GM19467 (cell line): ENCODE data around the gene ATP6AP2.

Source experiments
- ATAC-seq: cut with Tn5 transposase; IDR thresholded peaks from one replicate; pipeline ENCODE4 v1.9.1; 2021; ENCODE audit warnings: mild to moderate bottlenecking, moderate library complexity; ENCODE audit not compliant: unreplicated experiment

Gene ATP6AP2

GRCh38 chrX:40637687-40638086 is 56.9 kb downstream of the ATP6AP2 start:
- no peak for ATAC-seq

GRCh38 chrX:40644176-40644575 is 63.4 kb downstream of the ATP6AP2 start:
- ATAC-seq = no peak

- peak; percentile 35 for ATAC-seq
These were observed 64.1 kb downstream of the ATP6AP2 start for GRCh38 chrX:40644821-40645358.

- ATAC-seq = peak; percentile 13
These were observed 65.9 kb downstream of the ATP6AP2 start for GRCh38 chrX:40646489-40647306.

GRCh38 chrX:40647307-40648197 is 66.8 kb downstream of the ATP6AP2 start, which contains the start of gene CXorf38:
TSS of gene CXorf38 (minus strand) at chrX:40647561. CDS start at chrX:40647520, 41 bp downstream.
- peak; percentile 67 for ATAC-seq

GRCh38 chrX:40651620-40652223 is 71.0 kb downstream of the ATP6AP2 start:
- ATAC-seq = no peak

- no peak for ATAC-seq
These were observed 71.9 kb downstream of the ATP6AP2 start for GRCh38 chrX:40652664-40653063.

- no peak for ATAC-seq
These were observed 72.8 kb downstream of the ATP6AP2 start for GRCh38 chrX:40653535-40653934.
